ENCODE data around the gene CD38.

DNA sequence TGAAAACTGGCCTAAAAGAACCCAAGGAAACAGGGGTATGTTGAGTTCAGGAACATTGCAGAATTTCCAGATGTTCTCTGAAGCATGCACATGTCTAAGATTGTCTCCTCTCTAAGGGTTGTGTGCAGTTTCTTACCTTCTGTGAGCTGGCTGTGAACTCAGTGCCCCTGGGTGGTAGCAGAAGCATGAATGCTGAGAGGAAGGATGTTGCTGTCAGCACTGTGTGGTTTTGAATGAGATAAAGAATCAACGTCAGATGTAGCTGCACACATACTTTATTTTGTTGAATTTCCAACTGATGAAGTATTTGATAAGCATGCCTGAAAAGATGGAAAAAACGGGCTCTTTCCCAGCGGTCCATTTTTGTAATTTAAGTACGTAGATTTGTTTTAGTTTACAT is 23.8 kb upstream of the CD38 start:
- TF ChIP-seq, protein P1, sequence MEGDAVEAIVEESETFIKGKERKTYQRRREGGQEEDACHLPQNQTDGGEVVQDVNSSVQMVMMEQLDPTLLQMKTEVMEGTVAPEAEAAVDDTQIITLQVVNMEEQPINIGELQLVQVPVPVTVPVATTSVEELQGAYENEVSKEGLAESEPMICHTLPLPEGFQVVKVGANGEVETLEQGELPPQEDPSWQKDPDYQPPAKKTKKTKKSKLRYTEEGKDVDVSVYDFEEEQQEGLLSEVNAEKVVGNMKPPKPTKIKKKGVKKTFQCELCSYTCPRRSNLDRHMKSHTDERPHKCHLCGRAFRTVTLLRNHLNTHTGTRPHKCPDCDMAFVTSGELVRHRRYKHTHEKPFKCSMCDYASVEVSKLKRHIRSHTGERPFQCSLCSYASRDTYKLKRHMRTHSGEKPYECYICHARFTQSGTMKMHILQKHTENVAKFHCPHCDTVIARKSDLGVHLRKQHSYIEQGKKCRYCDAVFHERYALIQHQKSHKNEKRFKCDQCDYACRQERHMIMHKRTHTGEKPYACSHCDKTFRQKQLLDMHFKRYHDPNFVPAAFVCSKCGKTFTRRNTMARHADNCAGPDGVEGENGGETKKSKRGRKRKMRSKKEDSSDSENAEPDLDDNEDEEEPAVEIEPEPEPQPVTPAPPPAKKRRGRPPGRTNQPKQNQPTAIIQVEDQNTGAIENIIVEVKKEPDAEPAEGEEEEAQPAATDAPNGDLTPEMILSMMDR (IDR thresholded peaks at IDR 0.05) = no peak
- no peak for TF ChIP-seq POLR2AphosphoS5 (IDR thresholded peaks at IDR 0.05)

All from transverse colon (tissue), 4 donors.